Activated T-helper 2 cell treated with anti-CD3 and anti-CD28 coated beads, Interferon-gamma antibody, Interleukin-2, Interleukin-4, amounts not matched to agents 10 μg/mL and 5 μg/mL and 100 μg/mL, durations not matched to agents 14 hours and 24 hours and 36 hours (primary cell): Measurements from ENCODE around the gene EZH1. TPM values are rescaled to one million over a fixed set of nuclear protein-coding genes. Genes with fewer than 3 reads are reported as not detected.

Source experiments
- DNase-seq: peaks from one replicate; pipeline ENCODE4 v3.0.0; 2021; ENCODE audit warnings: low spot score
- H3K27ac Mint-ChIP-seq: one replicate; pipeline ENCODE4 v1.8.0; 2021; ENCODE audit warnings: mixed read lengths
- H3K27me3 Mint-ChIP-seq: one replicate; pipeline ENCODE4 v1.8.0; 2021; ENCODE audit warnings: low read depth, mixed read lengths
- H3K36me3 Mint-ChIP-seq: one replicate; pipeline ENCODE4 v1.8.0; 2021; ENCODE audit warnings: low read depth, mixed read lengths
- H3K4me1 Mint-ChIP-seq: one replicate; pipeline ENCODE4 v1.8.0; 2021; ENCODE audit warnings: low read depth, mixed read lengths
- H3K4me3 Mint-ChIP-seq: one replicate; pipeline ENCODE4 v1.8.0; 2021; ENCODE audit warnings: low read depth, mild to moderate bottlenecking, moderate library complexity, mixed read lengths
- H3K9me3 Mint-ChIP-seq: one replicate; pipeline ENCODE4 v1.8.0; 2021; ENCODE audit warnings: mixed read lengths
- intact Hi-C: fragments of 100-400 bp; cut with micrococcal nuclease; formaldehyde crosslinking; loops from one replicate; pipeline ENCODE4 v1.15.1; 2023
- total RNA-seq: library from RNA; stranded (reverse); gene quantifications from 2 replicates; pipeline ENCODE4 v1.2.3, GENCODE V29; 2022

EZH1 gene
- total RNA-seq, result 36.1 and 37.1 TPM in 2 replicates

DNA sequence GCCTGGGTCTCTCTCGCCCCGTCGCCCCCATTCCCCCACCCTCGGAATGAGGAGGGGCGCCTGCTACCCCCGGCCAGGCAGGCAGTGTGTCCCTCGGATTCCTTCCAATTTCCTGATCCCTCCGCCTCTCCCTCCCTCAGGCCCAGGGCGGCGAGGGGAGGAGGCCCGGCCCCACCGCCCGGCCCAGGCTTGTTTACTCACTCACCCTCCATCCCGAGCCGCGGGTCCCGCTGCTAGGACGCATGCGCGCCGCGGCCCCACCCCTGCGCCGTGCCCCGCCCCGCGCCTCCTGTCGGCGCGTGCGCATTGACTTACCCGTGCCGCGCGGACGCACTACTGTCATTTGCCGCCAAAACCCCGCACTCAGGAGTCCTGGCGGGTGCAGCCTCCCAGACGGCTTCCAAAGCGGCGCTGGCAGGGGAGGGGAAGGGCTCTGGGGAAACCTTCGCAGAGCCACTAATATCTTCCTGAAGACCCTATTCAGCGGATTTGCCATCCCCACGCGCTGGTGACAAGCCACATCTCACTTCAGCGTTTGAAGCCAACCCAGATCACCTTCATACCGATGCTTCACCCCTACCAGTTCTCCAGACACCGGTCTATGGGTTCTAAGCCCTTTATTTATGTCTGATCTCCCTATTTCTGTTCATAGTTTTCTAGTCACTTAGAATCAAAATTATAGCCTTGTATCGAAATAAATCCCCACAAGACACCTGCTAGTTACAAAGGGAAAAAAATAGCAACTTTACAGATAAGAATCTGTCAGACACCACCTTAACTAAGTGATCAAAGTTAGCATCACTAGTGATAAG, at the start of gene EZH1:
TSS of gene EZH1 (minus strand) at position 235 of the 812 bp plus-strand sequence. CDS start 16,099 bp downstream, outside the sequence.
- Mint-ChIP-seq H3K27ac (peak within 1 kb of the TSS; percentile 96), H3K36me3 (no peaks in the 10 kb centered on the region), H3K4me3 (peak within 1 kb of the TSS; percentile 94), H3K9me3 (peaks cover 4% of the 10 kb centered on the region), H3K27me3 (peaks cover 31% of the 10 kb centered on the region), H3K4me1 (peaks cover 18% of the 10 kb centered on the region)
- intact Hi-C loops, result no loop called here
- peak; percentile 91 for DNase-seq

- Mint-ChIP-seq H3K27ac (no peak overlapping the region), H3K4me1 (peaks cover 7% of the 10 kb centered on the region), H3K27me3 (peaks cover 19% of the 10 kb centered on the region), H3K36me3 (peaks cover 7% of the 10 kb centered on the region), H3K9me3 (no peaks in the 10 kb centered on the region), H3K4me3 (no peak overlapping the region)
- no peak for DNase-seq
- intact Hi-C loops, result no loop called here
Observed at GRCh38 chr17:42792545-42792944, 47.7 kb upstream of the EZH1 start.

GRCh38 chr17:42791948-42792347, 47.1 kb upstream of the EZH1 start:
- Mint-ChIP-seq H3K27me3 (peaks cover 21% of the 10 kb centered on the region), H3K9me3 (no peaks in the 10 kb centered on the region), H3K4me1 (peaks cover 3% of the 10 kb centered on the region), H3K27ac (no peak overlapping the region), H3K36me3 (peaks cover 7% of the 10 kb centered on the region), H3K4me3 (no peak overlapping the region)
- no peak for DNase-seq
- intact Hi-C loops, result no loop called here

- Mint-ChIP-seq H3K36me3 (no peaks in the 10 kb centered on the region), H3K9me3 (no peaks in the 10 kb centered on the region), H3K4me3 (no peak overlapping the region), H3K27ac (no peak overlapping the region), H3K4me1 (peaks cover 11% of the 10 kb centered on the region), H3K27me3 (peaks cover 58% of the 10 kb centered on the region)
- no peak for DNase-seq
- intact Hi-C loops, result no loop called here
Observed at GRCh38 chr17:42787266-42787665, 42.4 kb upstream of the EZH1 start.

- no peak for DNase-seq
- Mint-ChIP-seq H3K4me1 (peaks cover 11% of the 10 kb centered on the region), H3K27ac (no peak overlapping the region), H3K9me3 (no peaks in the 10 kb centered on the region), H3K27me3 (peaks cover 62% of the 10 kb centered on the region), H3K36me3 (no peaks in the 10 kb centered on the region), H3K4me3 (no peak overlapping the region)
- intact Hi-C loops, result loop anchor here (5.0 kb wide), 1 partner anchor 108 kb away; the partner anchor contains the start of gene PLEKHH3
Observed at GRCh38 chr17:42784811-42785592, 40.2 kb upstream of the EZH1 start.

GRCh38 chr17:42784409-42784808, 39.6 kb upstream of the EZH1 start:
- H3K27me3 Mint-ChIP-seq, result peaks cover 64% of the 10 kb centered on the region
- no peak overlapping the region for H3K4me3 Mint-ChIP-seq
- H3K36me3 Mint-ChIP-seq, result peaks cover 5% of the 10 kb centered on the region
- H3K27ac Mint-ChIP-seq, result no peak overlapping the region
- peaks cover 11% of the 10 kb centered on the region for H3K4me1 Mint-ChIP-seq
- no peaks in the 10 kb centered on the region for H3K9me3 Mint-ChIP-seq
- intact Hi-C loops, result loop anchor here (5.0 kb wide), 1 partner anchor 107 kb away; the partner anchor contains the start of gene PLEKHH3
- DNase-seq, result no peak

GRCh38 chr17:42783791-42784138, 38.9 kb upstream of the EZH1 start:
- DNase-seq, result no peak
- peaks cover 9% of the 10 kb centered on the region for H3K36me3 Mint-ChIP-seq
- peaks cover 63% of the 10 kb centered on the region for H3K27me3 Mint-ChIP-seq
- H3K4me3 Mint-ChIP-seq, result no peak overlapping the region
- intact Hi-C loops, result loop anchor here (5.0 kb wide), 1 partner anchor 106 kb away; the partner anchor contains the start of gene PLEKHH3
- H3K27ac Mint-ChIP-seq, result no peak overlapping the region
- H3K4me1 Mint-ChIP-seq, result peaks cover 11% of the 10 kb centered on the region
- H3K9me3 Mint-ChIP-seq, result no peaks in the 10 kb centered on the region

- Mint-ChIP-seq H3K4me3 (no peak overlapping the region), H3K9me3 (no peaks in the 10 kb centered on the region), H3K4me1 (peaks cover 11% of the 10 kb centered on the region), H3K27ac (no peak overlapping the region), H3K36me3 (peaks cover 13% of the 10 kb centered on the region), H3K27me3 (peaks cover 62% of the 10 kb centered on the region)
- intact Hi-C loops, result loop anchor here (5.0 kb wide), 1 partner anchor 106 kb away; the partner anchor contains the start of gene PLEKHH3
- no peak for DNase-seq
Observed at GRCh38 chr17:42783062-42783790, 38.4 kb upstream of the EZH1 start.

GRCh38 chr17:42782166-42783061, 37.6 kb upstream of the EZH1 start:
- no peak overlapping the region for H3K4me3 Mint-ChIP-seq
- no peak overlapping the region for H3K27ac Mint-ChIP-seq
- no peak for DNase-seq
- peaks cover 55% of the 10 kb centered on the region for H3K27me3 Mint-ChIP-seq
- no peaks in the 10 kb centered on the region for H3K9me3 Mint-ChIP-seq
- H3K36me3 Mint-ChIP-seq, result peaks cover 20% of the 10 kb centered on the region
- peaks cover 11% of the 10 kb centered on the region for H3K4me1 Mint-ChIP-seq
- intact Hi-C loops, result loop anchor here (5.0 kb wide), 1 partner anchor 105 kb away; the partner anchor contains the start of gene PLEKHH3

DNA sequence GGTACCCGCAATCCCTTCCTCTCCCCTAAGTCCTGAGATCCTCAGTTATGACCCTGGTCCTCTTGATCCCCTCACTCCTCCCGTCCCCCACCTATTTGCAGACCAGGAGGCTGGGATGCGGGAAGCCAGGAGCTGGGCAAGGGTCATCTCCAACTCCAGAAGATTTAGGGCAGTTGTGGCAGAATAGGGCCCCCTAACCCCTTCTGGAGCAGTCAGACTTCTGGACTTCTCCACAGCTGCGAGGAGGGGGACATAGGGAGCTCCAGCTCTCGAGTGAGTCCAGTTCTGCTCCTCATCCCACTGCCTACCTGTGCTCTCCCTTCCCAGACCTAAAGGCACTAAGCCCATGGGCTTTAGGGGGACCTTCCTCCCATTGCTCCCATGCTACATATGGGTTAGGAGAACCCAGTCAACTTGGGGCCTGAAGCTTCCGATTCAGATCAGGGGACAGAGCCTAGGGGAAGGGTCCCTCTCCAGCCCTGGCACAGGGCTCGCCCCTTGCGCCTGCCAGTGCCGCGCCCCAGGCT, 36.9 kb upstream of the EZH1 start:
- intact Hi-C loops, result loop anchor here (5.0 kb wide), 1 partner anchor 104 kb away; the partner anchor contains the start of gene PLEKHH3
- no peaks in the 10 kb centered on the region for H3K9me3 Mint-ChIP-seq
- H3K4me1 Mint-ChIP-seq, result peaks cover 11% of the 10 kb centered on the region
- no peak for DNase-seq
- H3K36me3 Mint-ChIP-seq, result peaks cover 23% of the 10 kb centered on the region
- H3K4me3 Mint-ChIP-seq, result no peak overlapping the region
- no peak overlapping the region for H3K27ac Mint-ChIP-seq
- peaks cover 53% of the 10 kb centered on the region for H3K27me3 Mint-ChIP-seq

DNA sequence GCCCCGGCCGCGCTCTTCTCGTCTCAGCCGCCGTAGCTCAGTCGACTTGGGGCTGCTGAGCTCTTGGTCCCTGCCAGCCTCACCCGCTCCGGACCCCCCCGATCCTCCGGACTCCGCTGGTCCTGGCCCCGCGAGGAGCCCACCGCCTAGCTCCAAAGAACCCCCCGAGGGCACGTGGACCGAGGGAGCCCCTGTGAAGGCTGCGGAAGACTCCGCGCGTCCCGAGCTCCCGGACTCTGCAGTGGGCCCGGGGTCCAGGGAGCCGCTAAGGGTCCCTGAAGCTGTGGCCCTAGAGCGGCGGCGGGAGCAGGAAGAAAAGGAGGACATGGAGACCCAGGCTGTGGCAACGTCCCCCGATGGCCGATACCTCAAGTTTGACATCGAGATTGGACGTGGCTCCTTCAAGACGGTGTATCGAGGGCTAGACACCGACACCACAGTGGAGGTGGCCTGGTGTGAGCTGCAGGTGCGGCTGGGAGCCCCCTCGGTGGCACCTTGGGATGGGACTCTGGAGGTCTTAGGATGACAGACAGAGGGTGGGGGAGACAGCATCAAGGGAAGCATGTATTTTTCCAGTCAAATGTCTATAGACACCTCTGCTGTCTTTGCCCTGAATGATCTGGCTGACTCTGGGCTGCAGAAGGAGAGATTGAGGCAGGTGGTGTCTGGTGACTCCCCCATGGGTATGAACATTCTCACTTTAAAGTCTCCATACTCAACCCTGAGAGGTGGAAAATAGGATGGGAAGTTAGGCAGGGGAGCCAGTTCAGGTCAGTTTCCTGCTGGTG, 36.2 kb upstream of the EZH1 start:
- intact Hi-C loops, result loop anchor here (5.0 kb wide), 1 partner anchor 104 kb away; the partner anchor contains the start of gene PLEKHH3
- peaks cover 28% of the 10 kb centered on the region for H3K36me3 Mint-ChIP-seq
- no peak overlapping the region for H3K4me3 Mint-ChIP-seq
- no peak overlapping the region for H3K27ac Mint-ChIP-seq
- peaks cover 11% of the 10 kb centered on the region for H3K4me1 Mint-ChIP-seq
- H3K27me3 Mint-ChIP-seq, result peaks cover 49% of the 10 kb centered on the region
- no peaks in the 10 kb centered on the region for H3K9me3 Mint-ChIP-seq
- no peak for DNase-seq
